Testis (tissue), 2 donors: ENCODE measurements around the gene MAN1A1.

Experiments
- CTCF ChIP-seq, 3 experiments: fragments of 450-650 bp in 2 of 3; fragments of 200-600 bp in 1 of 3; sonication (generic) in 1 of 3; IDR thresholded peaks; one replicate each; pipeline ENCODE4 v1.5.1; 2016 to 2019; ENCODE audit warnings: antibody characterized with exemption in 3 of 3, mild to moderate bottlenecking in 2 of 3, moderate library complexity in 1 of 3
- POLR2A ChIP-seq: fragments of 450-650 bp; IDR thresholded peaks from one replicate; pipeline ENCODE4 v1.6.1; 2017; ENCODE audit warnings: antibody characterized with exemption, mild to moderate bottlenecking, moderate library complexity

- TF ChIP-seq CTCF (IDR thresholded peaks at IDR 0.05) (no peak), POLR2A (no peak)
Observed at GRCh38 chr6:119142637-119143036, 206.9 kb downstream of the MAN1A1 start.
